HCT116 (cell line): ENCODE data around the gene USP36.
A peak's percentile ranks its signal among the peaks of the same experiment; 100 is the strongest.

Experiments used
- ATF3 ChIP-seq: IDR thresholded peaks from 2 replicates; pipeline ENCODE4 v1.6.1; 2012
- CTCF ChIP-seq, 3 experiments: fragments of 200-600 bp in 1 of 3; sonication (generic) in 1 of 3; IDR thresholded peaks in 2 of 3; conservative IDR thresholded peaks in 1 of 3; 2 replicates each; pipeline ENCODE4 v1.5.1; 2012 to 2017; ENCODE audit warnings: low read depth in 2 of 3, low read length in 2 of 3, antibody characterized with exemption in 1 of 3, borderline replicate concordance in 1 of 3, control low read depth in 1 of 3, mild to moderate bottlenecking in 1 of 3, mixed read lengths in 1 of 3, mixed run types in 1 of 3, moderate library complexity in 1 of 3; ENCODE audit not compliant: insufficient read depth in 1 of 3
- ELF1 ChIP-seq: IDR thresholded peaks from 2 replicates; pipeline ENCODE4 v1.6.1; 2012; ENCODE audit warnings: low read depth, borderline replicate concordance
- EZH2 ChIP-seq: fragments of 200-600 bp; sonication (generic); IDR thresholded peaks from 2 replicates; pipeline ENCODE4 v1.6.1; 2017; ENCODE audit warnings: antibody characterized with exemption, mixed run types
- POLR2A ChIP-seq: IDR thresholded peaks from 2 replicates; pipeline ENCODE4 v1.7.0; 2011; ENCODE audit warnings: borderline replicate concordance; ENCODE audit not compliant: insufficient read depth, insufficient read length; ENCODE audit errors: extremely low read depth
- RAD21 ChIP-seq: IDR thresholded peaks from 2 replicates; pipeline ENCODE4 v1.6.1; 2012; ENCODE audit warnings: low read depth, mild to moderate bottlenecking
- SIN3A ChIP-seq: IDR thresholded peaks from 2 replicates; pipeline ENCODE4 v1.6.1; 2012; ENCODE audit warnings: low read depth
- SP1 ChIP-seq: IDR thresholded peaks from 2 replicates; pipeline ENCODE4 v1.6.1; 2012; ENCODE audit warnings: low read depth
- SRF ChIP-seq: IDR thresholded peaks from 2 replicates; pipeline ENCODE4 v1.6.1; 2012; ENCODE audit warnings: low read depth
- ZBTB33 ChIP-seq: IDR thresholded peaks from 2 replicates; pipeline ENCODE4 v1.6.1; 2011; ENCODE audit warnings: mild to moderate bottlenecking, low read length, moderate library complexity; ENCODE audit not compliant: insufficient replicate concordance; ENCODE audit errors: extremely low read depth
- ZNF274 ChIP-seq: fragments of 200-500 bp; sonication (Bioruptor generic); IDR thresholded peaks from 2 replicates; pipeline ENCODE4 v1.6.1; 2014; ENCODE audit warnings: mild to moderate bottlenecking, low read depth, low read length, inconsistent platforms

- TF ChIP-seq ELF1 = no peak
- peak; percentile 90 to 99 (median 98) for TF ChIP-seq CTCF (IDR thresholded peaks at IDR 0.05 in 2 of 3, conservative IDR thresholded peaks at IDR 0.05 in 1 of 3; ENCODE audit: borderline replicate concordance in 1 of 3, insufficient read depth in 1 of 3, low read depth in 2 of 3, low read length in 2 of 3)
- TF ChIP-seq POLR2A = no peak
- peak; percentile 95 for TF ChIP-seq RAD21
- no peak for TF ChIP-seq ATF3
- no peak for TF ChIP-seq EZH2
- TF ChIP-seq SIN3A = no peak
- no peak for TF ChIP-seq ZNF274
- TF ChIP-seq ZBTB33 = no peak
- TF ChIP-seq SRF = no peak
- TF ChIP-seq SP1 = no peak
Measured at GRCh38 chr17:78865682-78866390, 25.2 kb upstream of the USP36 start.
